Activated naive CD4-positive, alpha-beta T cell treated with anti-CD3 and anti-CD28 coated beads for 36 hours (primary cell): ENCODE measurements around the gene NTSR1. TPM values are rescaled to one million over a fixed set of nuclear protein-coding genes. Genes with fewer than 3 reads are reported as not detected.
A peak's percentile ranks its signal among the peaks of the same experiment; 100 is the strongest.

ENCODE experiments used
- CTCF ChIA-PET: fragments of 350-600 bp; sonication (Branson Sonifier 250); formaldehyde crosslinking; loops from one replicate; lab custom pipeline; 2021; ENCODE audit warnings: antibody characterized with exemption; lab: Charles Lee
- DNase-seq: peaks from one replicate; pipeline ENCODE4 v3.0.0-alpha.2; 2020
- H3K27ac Mint-ChIP-seq: one replicate; pipeline ENCODE4 v1.8.0; 2021; ENCODE audit warnings: mild to moderate bottlenecking, mixed read lengths
- H3K27me3 Mint-ChIP-seq: one replicate; pipeline ENCODE4 v1.8.0; 2021; ENCODE audit warnings: low read depth, mixed read lengths
- H3K36me3 Mint-ChIP-seq: one replicate; pipeline ENCODE4 v1.8.0; 2021; ENCODE audit warnings: low read depth, mixed read lengths
- H3K4me1 Mint-ChIP-seq: one replicate; pipeline ENCODE4 v1.8.0; 2021; ENCODE audit warnings: low read depth, mixed read lengths
- H3K4me3 Mint-ChIP-seq: one replicate; pipeline ENCODE4 v1.8.0; 2021; ENCODE audit warnings: mild to moderate bottlenecking, moderate library complexity, mixed read lengths
- H3K9me3 Mint-ChIP-seq: one replicate; pipeline ENCODE4 v1.8.0; 2021; ENCODE audit warnings: mixed read lengths
- intact Hi-C: fragments of 100-400 bp; cut with micrococcal nuclease; formaldehyde crosslinking; loops from one replicate; pipeline ENCODE4 v1.15.1; 2023
- total RNA-seq, 2 experiments: library from RNA; stranded (reverse); gene quantifications; one replicate each; pipeline ENCODE4 v1.2.3, GENCODE V29; 2021

Gene NTSR1
- total RNA-seq, 2 experiments from 2014 or later, result not detected

DNA sequence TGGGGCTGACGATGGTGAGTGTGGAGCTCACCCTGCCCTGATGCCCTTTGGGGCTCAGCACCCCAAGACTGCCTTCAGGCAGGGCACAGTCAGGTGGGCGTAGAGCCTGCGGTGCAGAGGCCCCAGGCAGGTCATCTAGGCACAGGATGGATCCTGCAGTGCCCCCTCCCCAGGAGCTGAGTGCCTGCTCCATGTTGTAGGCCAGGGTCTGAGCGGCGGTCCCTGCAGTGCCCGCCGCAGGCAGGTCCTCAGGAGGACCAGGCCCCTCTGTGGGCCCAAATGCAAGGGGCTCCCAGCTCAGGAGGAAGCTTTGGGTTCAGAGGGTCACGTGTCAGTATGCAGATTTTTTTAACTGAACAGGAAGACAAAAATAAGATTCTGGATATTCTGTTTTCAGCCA is 90.4 kb downstream of the NTSR1 start:
- Mint-ChIP-seq H3K4me1 (peaks cover 11% of the 10 kb centered on the region), H3K4me3 (no peak overlapping the region), H3K9me3 (no peaks in the 10 kb centered on the region), H3K27ac (no peak overlapping the region), H3K27me3 (no peaks in the 10 kb centered on the region), H3K36me3 (peaks cover 12% of the 10 kb centered on the region)
- CTCF ChIA-PET, result no interaction called here
- intact Hi-C loops, result no loop called here
- DNase-seq, result no peak

DNA sequence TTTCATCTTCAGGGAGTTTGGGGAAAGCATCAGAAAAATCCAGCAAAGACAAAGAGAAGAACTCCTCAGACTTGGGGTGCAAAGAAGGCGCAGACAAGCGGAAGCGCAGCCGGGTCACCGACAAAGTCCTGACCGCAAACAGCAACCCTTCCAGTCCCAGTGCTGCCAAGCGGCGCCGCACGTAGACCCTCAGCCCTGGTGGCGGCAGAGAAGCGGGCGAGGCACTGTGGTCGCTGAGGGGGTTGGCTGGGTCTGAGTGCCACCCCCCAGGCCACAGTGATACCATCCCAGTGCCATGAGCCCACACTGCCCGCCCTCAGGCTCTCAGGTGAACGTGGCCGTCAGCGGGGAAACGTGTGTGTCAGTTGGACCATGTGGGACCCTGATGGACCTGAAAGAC is 90.8 kb downstream of the NTSR1 start:
- Mint-ChIP-seq H3K27me3 (no peaks in the 10 kb centered on the region), H3K4me1 (peaks cover 13% of the 10 kb centered on the region), H3K27ac (no peak overlapping the region), H3K4me3 (no peak overlapping the region), H3K9me3 (no peaks in the 10 kb centered on the region), H3K36me3 (peaks cover 12% of the 10 kb centered on the region)
- no peak for DNase-seq
- intact Hi-C loops, result no loop called here
- CTCF ChIA-PET, result no interaction called here

- H3K4me1 Mint-ChIP-seq, result peaks cover 13% of the 10 kb centered on the region
- no peak overlapping the region for H3K4me3 Mint-ChIP-seq
- intact Hi-C loops, result no loop called here
- peaks cover 13% of the 10 kb centered on the region for H3K36me3 Mint-ChIP-seq
- no peak overlapping the region for H3K27ac Mint-ChIP-seq
- H3K9me3 Mint-ChIP-seq, result no peaks in the 10 kb centered on the region
- H3K27me3 Mint-ChIP-seq, result no peaks in the 10 kb centered on the region
- CTCF ChIA-PET, result no interaction called here
- no peak for DNase-seq
Observed at GRCh38 chr20:62799873-62800272, 91.2 kb downstream of the NTSR1 start.

DNA sequence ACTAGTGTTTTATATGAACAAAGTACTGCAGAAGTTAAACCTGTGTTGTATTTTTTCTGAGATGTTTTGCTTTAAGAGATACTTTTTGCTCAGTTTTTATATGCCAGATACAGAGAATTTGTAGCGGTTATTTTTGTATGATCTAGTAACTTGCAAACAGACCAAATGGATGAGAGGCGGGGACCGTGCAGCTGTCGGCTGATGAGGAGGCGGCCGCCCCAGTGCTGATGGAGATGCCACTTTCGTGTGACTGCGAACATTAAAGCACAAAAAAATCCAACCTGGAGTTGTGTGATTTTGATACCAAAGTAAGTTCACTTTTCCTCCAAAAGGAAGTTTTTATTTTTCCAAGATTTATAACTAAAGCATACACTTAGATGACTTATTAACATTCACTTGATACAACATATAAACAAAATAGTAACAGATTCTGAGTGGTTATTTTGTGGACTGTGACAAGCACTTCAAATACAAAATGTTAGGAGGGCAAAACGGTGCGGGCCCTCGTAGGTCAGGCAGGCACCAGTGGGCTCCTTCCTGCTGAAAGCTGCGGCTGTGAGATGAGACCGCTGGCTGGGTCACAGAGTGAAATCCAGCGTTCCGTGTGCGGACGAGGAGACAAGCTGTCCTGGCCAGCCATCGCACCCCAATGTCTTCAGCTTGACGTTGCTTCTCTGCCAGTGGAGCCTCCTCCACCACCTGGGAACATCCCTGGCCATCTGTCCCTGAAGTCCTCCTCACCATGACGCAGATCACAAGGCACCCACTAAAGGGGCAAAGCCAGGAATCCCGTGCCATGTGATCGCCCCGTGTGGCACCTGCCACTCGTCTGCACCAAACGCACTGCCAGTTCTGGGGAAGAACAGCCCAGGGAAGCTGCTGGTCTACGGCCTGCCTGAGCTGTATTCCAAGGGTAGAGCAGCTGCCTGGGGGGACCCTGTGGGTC is 92.0 kb downstream of the NTSR1 start:
- H3K27me3 Mint-ChIP-seq, result no peaks in the 10 kb centered on the region
- peaks cover 13% of the 10 kb centered on the region for H3K4me1 Mint-ChIP-seq
- CTCF ChIA-PET, result no interaction called here
- peaks cover 13% of the 10 kb centered on the region for H3K36me3 Mint-ChIP-seq
- DNase-seq, result no peak
- no peak overlapping the region for H3K27ac Mint-ChIP-seq
- no peaks in the 10 kb centered on the region for H3K9me3 Mint-ChIP-seq
- intact Hi-C loops, result no loop called here
- H3K4me3 Mint-ChIP-seq, result no peak overlapping the region

- no peaks in the 10 kb centered on the region for H3K9me3 Mint-ChIP-seq
- intact Hi-C loops, result no loop called here
- no peak overlapping the region for H3K4me3 Mint-ChIP-seq
- H3K4me1 Mint-ChIP-seq, result peaks cover 20% of the 10 kb centered on the region
- CTCF ChIA-PET, result no interaction called here
- H3K27me3 Mint-ChIP-seq, result no peaks in the 10 kb centered on the region
- no peak for DNase-seq
- H3K27ac Mint-ChIP-seq, result no peak overlapping the region
- peaks cover 13% of the 10 kb centered on the region for H3K36me3 Mint-ChIP-seq
Observed at GRCh38 chr20:62801284-62802010, 92.8 kb downstream of the NTSR1 start.

GRCh38 chr20:62802026-62802712 is 93.5 kb downstream of the NTSR1 start:
- no peaks in the 10 kb centered on the region for H3K27me3 Mint-ChIP-seq
- H3K4me1 Mint-ChIP-seq, result peaks cover 24% of the 10 kb centered on the region
- CTCF ChIA-PET, result no interaction called here
- H3K9me3 Mint-ChIP-seq, result no peaks in the 10 kb centered on the region
- no peak overlapping the region for H3K27ac Mint-ChIP-seq
- peaks cover 13% of the 10 kb centered on the region for H3K36me3 Mint-ChIP-seq
- intact Hi-C loops, result no loop called here
- no peak for DNase-seq
- no peak overlapping the region for H3K4me3 Mint-ChIP-seq

DNA sequence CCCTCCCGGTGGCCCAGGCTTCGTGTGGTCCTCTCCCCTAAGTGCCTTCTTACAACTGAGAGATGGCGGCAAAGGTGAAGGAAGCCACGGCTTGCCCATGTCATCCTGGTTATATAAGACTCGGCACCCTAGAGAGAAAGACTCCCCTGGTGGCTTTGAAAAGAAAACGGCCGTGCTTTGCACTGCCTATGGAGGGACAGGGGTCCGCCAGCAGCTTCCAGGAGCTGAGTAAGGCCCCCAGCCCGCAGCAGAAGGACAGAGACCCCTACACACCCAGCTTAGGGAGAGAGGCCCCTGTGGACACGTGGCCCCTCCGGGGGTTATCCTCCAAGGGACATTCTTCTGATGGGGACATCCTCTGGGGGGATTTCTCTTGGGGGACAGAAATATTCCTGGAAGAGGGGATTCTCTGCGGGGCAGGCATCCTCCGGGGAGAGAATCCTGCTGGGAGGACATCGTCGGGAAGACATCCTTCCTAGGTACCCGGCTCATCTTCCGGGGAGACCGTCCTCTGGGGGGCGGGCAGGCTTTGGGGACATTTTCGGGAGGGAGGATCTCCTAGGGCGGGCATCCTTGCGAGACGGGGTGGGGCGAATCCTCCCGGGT is 95.5 kb downstream of the NTSR1 start:
- peak overlapping the region; percentile 73 for H3K27ac Mint-ChIP-seq
- no peaks in the 10 kb centered on the region for H3K9me3 Mint-ChIP-seq
- intact Hi-C loops, result loop anchor here (1.0 kb wide), 1 partner anchor 8 kb away; the partner anchor contains the start of gene MRGBP
- H3K4me3 Mint-ChIP-seq, result peak overlapping the region; percentile 78
- H3K36me3 Mint-ChIP-seq, result peaks cover 12% of the 10 kb centered on the region
- H3K4me1 Mint-ChIP-seq, result peaks cover 24% of the 10 kb centered on the region
- no peaks in the 10 kb centered on the region for H3K27me3 Mint-ChIP-seq
- no peak for DNase-seq
- CTCF ChIA-PET, result no interaction called here

- peak; percentile 54 for DNase-seq
- Mint-ChIP-seq H3K4me3 (peak within 1 kb of the TSS; percentile 89), H3K27ac (peak within 1 kb of the TSS; percentile 84), H3K27me3 (no peaks in the 10 kb centered on the region), H3K36me3 (peaks cover 8% of the 10 kb centered on the region), H3K4me1 (peaks cover 24% of the 10 kb centered on the region), H3K9me3 (no peaks in the 10 kb centered on the region)
- intact Hi-C loops, result loop anchor here (1.0 to 5.0 kb wide), 3 partner anchors 8 to 397 kb away; partner anchors contain the start of genes CABLES2 and MRGBP
- CTCF ChIA-PET, result interaction anchor here (0.9 kb wide), 1 partner anchor 11 kb away, joined by 3 read pairs; no protein-coding TSS in a partner anchor
Observed at GRCh38 chr20:62804627-62805154, 96.1 kb downstream of the NTSR1 start, which contains the start of gene OGFR. Gene OGFR, plus strand, starts transcription at chr20:62804835. Its CDS starts 25 bp downstream, at chr20:62804860.

DNA sequence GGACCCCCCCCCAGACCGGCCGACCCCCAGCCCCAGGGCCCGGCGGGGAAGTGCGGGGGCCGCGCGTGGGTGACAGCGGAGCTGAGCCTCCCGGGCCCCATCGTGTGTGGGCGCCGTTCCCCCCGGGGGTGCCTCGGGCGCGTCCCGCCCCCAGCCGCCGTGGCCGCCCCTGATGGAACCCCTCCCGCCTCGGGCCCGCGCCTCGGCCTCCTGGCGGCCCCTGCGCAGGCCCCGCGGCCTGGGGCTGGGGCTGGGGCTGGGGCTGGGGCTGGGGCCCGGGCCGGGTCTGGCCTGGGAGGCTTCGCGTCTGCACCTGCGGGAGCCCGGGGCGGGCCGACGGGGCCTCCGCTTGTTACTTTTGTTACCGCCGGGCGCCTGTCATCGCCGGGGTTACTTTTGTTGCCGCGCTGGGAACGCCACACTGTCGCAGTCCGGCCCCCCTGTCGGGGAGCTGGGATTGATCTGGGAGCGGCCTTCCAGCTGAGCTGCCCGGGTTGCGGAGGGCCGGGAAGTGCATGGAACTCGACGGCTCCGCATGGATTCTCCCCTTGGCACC is 96.6 kb downstream of the NTSR1 start:
- intact Hi-C loops, result loop anchor here (5.0 kb wide), 2 partner anchors 103 to 398 kb away; partner anchors contain the start of gene CABLES2
- H3K4me3 Mint-ChIP-seq, result peak overlapping the region; percentile 79
- H3K9me3 Mint-ChIP-seq, result no peaks in the 10 kb centered on the region
- no peak overlapping the region for H3K27ac Mint-ChIP-seq
- CTCF ChIA-PET, result interaction anchor here (0.9 kb wide), 1 partner anchor 11 kb away, joined by 3 read pairs; no protein-coding TSS in a partner anchor
- peaks cover 8% of the 10 kb centered on the region for H3K36me3 Mint-ChIP-seq
- H3K27me3 Mint-ChIP-seq, result no peaks in the 10 kb centered on the region
- DNase-seq, result peak; percentile 52
- H3K4me1 Mint-ChIP-seq, result peaks cover 24% of the 10 kb centered on the region

GRCh38 chr20:62805711-62806382 is 97.2 kb downstream of the NTSR1 start:
- no peak for DNase-seq
- intact Hi-C loops, result loop anchor here (5.0 kb wide), 2 partner anchors 104 to 399 kb away; partner anchors contain the start of gene CABLES2
- CTCF ChIA-PET, result interaction anchor here (0.5 to 0.9 kb wide), 2 partner anchors 12 to 27 kb away, joined by 3 to 4 read pairs; no protein-coding TSS in a partner anchor
- peak overlapping the region; percentile 79 for H3K4me3 Mint-ChIP-seq
- H3K27ac Mint-ChIP-seq, result no peak overlapping the region
- peaks cover 8% of the 10 kb centered on the region for H3K36me3 Mint-ChIP-seq
- peaks cover 24% of the 10 kb centered on the region for H3K4me1 Mint-ChIP-seq
- no peaks in the 10 kb centered on the region for H3K9me3 Mint-ChIP-seq
- H3K27me3 Mint-ChIP-seq, result no peaks in the 10 kb centered on the region
